GM12872 (cell line): ENCODE measurements around the gene PAPPA2.

Experiments used
- TF ChIP-seq, protein P1 (sequence below): IDR thresholded peaks from 3 replicates; pipeline ENCODE4 v1.5.1; 2011; ENCODE audit warnings: low read depth, mild to moderate bottlenecking, low read length, moderate library complexity; ENCODE audit not compliant: insufficient read depth

PAPPA2 gene

DNA sequence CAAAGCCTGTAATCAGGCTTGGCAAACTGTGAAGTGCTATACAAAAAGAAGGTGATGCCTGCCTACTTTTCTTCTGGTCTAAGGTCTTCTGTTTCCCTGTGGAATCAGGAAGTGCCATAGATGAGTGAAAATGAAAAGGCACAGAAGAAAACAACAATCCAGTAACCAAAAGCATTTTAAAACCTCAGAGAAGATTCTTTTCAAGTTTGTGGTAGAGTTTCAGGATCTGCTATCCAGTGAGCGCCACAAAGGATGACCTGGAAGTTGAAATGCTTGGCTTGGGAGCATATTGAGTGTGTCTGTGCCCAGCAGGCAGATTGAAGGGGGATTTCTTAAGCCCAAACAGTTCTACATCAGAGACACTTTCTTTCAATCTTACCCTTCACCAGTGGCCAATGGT is 272.2 kb downstream of the PAPPA2 start:
- TF ChIP-seq, protein P1, sequence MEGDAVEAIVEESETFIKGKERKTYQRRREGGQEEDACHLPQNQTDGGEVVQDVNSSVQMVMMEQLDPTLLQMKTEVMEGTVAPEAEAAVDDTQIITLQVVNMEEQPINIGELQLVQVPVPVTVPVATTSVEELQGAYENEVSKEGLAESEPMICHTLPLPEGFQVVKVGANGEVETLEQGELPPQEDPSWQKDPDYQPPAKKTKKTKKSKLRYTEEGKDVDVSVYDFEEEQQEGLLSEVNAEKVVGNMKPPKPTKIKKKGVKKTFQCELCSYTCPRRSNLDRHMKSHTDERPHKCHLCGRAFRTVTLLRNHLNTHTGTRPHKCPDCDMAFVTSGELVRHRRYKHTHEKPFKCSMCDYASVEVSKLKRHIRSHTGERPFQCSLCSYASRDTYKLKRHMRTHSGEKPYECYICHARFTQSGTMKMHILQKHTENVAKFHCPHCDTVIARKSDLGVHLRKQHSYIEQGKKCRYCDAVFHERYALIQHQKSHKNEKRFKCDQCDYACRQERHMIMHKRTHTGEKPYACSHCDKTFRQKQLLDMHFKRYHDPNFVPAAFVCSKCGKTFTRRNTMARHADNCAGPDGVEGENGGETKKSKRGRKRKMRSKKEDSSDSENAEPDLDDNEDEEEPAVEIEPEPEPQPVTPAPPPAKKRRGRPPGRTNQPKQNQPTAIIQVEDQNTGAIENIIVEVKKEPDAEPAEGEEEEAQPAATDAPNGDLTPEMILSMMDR = no peak

GRCh38 chr1:176736015-176736414 is 273.0 kb downstream of the PAPPA2 start:
- TF ChIP-seq, protein P1 = no peak

GRCh38 chr1:176741181-176741580 is 278.2 kb downstream of the PAPPA2 start:
- TF ChIP-seq, protein P1 = no peak

GRCh38 chr1:176742322-176742721 is 279.3 kb downstream of the PAPPA2 start:
- TF ChIP-seq, protein P1 = no peak

DNA sequence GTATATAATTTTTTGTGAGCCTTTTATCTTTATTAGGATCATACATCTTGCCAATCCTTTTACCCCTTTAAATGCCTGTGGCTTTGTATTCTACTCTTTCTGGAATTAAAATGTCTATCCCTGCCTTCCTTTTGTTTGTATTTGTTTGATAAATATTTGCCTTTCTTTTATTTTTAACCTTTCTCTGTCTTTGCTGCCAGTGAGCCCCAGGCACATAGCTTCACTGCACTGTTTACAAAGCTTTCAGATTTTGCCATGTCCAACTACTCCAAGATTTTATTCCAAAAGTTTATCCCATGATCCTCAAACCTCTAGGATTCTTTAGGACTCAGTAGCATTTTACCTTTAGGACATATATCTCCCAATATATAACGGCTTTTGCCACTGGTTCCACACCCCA is 281.2 kb downstream of the PAPPA2 start:
- TF ChIP-seq, protein P1 = no peak

DNA sequence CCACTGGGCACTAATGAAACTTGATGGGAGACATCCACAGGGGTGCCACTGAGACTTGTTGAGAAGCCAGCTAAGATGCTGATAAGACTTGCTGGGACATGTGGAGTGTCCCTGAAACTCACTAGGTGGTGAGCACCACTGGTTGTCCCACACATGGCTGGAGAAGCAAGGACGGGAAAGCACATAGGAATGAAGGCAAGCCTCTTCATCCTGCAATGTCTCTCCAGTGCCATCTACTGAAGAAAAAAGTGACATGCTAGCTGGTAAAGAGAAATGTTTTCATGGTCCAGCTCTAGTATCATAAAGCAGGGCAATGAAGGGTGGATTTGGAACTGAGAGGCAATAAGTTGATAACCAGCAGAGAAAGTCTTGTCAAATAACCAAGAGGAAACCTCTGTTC is 283.0 kb downstream of the PAPPA2 start:
- TF ChIP-seq, protein P1 = no peak; the same call in 2 of the 3 replicates

GRCh38 chr1:176752505-176752904 is 289.5 kb downstream of the PAPPA2 start:
- TF ChIP-seq, protein P1 = no peak

- TF ChIP-seq, protein P1 = no peak
Measured at GRCh38 chr1:176754676-176755075, 291.7 kb downstream of the PAPPA2 start.
